Omental fat pad (tissue), 4 donors: ENCODE measurements around the gene ADAM11. TPM values are rescaled to one million over a fixed set of nuclear protein-coding genes. Genes with fewer than 3 reads are reported as not detected.
"Not testable (repeated sequence)": the region's sequence is repeated elsewhere in the genome, so short reads cannot be mapped to it uniquely, and the experiment has no call there.

Experiments used
- ATAC-seq: fragments of 150-250 bp; one replicate; pipeline ENCODE4 v1.9.1; 2016; ENCODE audit warnings: mild to moderate bottlenecking, moderate library complexity; ENCODE audit not compliant: low FRiP score
- DNase-seq: peaks from one replicate; pipeline ENCODE4 v3.0.0-alpha.2; 2019; ENCODE audit warnings: low spot score
- CTCF ChIP-seq, 3 donors: fragments of 450-650 bp; IDR thresholded peaks; one replicate each; pipeline ENCODE4 v1.5.1; 2016 to 2017; ENCODE audit warnings: antibody characterized with exemption in 3 of 3, mild to moderate bottlenecking in 3 of 3, moderate library complexity in 2 of 3
- total RNA-seq, 4 donors: library from RNA; depleted of rRNA; stranded (reverse); fragments of >200 nt; gene quantifications; one replicate each; pipeline ENCODE4 v1.1.0, GENCODE V29; 2016

ADAM11 gene
- total RNA-seq, 4 donors from 2014 or later, result 0.19 to 0.72 (median 0.50) TPM

- TF ChIP-seq CTCF (IDR thresholded peaks at IDR 0.05), result no peak
- no peak for ATAC-seq
- no peak for DNase-seq
Measured at GRCh38 chr17:44751331-44751730, 7.5 kb upstream of the ADAM11 start.

- ATAC-seq (no peak), DNase-seq (no peak)
- TF ChIP-seq CTCF (IDR thresholded peaks at IDR 0.05), result no peak
Measured at GRCh38 chr17:44751806-44752205, 7.0 kb upstream of the ADAM11 start.

- DNase-seq, result no peak
- TF ChIP-seq CTCF (IDR thresholded peaks at IDR 0.05), result no peak
- ATAC-seq, result no peak
Measured at GRCh38 chr17:44752953-44753861, 5.6 kb upstream of the ADAM11 start.

GRCh38 chr17:44754276-44754675 lies 4.5 kb upstream of the ADAM11 start:
- TF ChIP-seq CTCF (IDR thresholded peaks at IDR 0.05), result no peak
- DNase-seq, result no peak
- ATAC-seq, result no peak

GRCh38 chr17:44755180-44755579 lies 3.6 kb upstream of the ADAM11 start:
- not testable (repeated sequence) for DNase-seq, ATAC-seq

GRCh38 chr17:44757045-44757917 lies 1.5 kb upstream of the ADAM11 start:
- DNase-seq, result no peak
- ATAC-seq, result no peak
- no peak for TF ChIP-seq CTCF (IDR thresholded peaks at IDR 0.05)

- ATAC-seq, result no peak
- DNase-seq, result no peak
- TF ChIP-seq CTCF (IDR thresholded peaks at IDR 0.05), result no peak
Measured at GRCh38 chr17:44757918-44758413, 822 bp upstream of the ADAM11 start.
